HepG2 (cell line): ENCODE data around the gene RITA1. TPM values are rescaled to one million over a fixed set of nuclear protein-coding genes. Genes with fewer than 3 reads are reported as not detected.

ENCODE experiments used
- BCL6 ChIP-seq: IDR thresholded peaks from 2 replicates; pipeline ENCODE4 v1.6.1; 2016; ENCODE audit warnings: missing genetic modification reagents, missing compliant biosample characterization
- BRD4 ChIP-seq: sonication (generic); formaldehyde crosslinking; IDR thresholded peaks from 2 replicates; pipeline ENCODE4 v1.4.0; 2020; ENCODE audit warnings: missing genetic modification reagents
- HIVEP1 ChIP-seq: sonication (generic); formaldehyde crosslinking; IDR thresholded peaks from 2 replicates; pipeline ENCODE4 v1.4.0; 2020; ENCODE audit warnings: mild to moderate bottlenecking, missing genetic modification reagents
- HMGXB3 ChIP-seq: sonication (generic); formaldehyde crosslinking; IDR thresholded peaks from 2 replicates; pipeline ENCODE4 v1.4.0; 2020; ENCODE audit warnings: missing genetic modification reagents, borderline replicate concordance
- HOMEZ ChIP-seq: IDR thresholded peaks from 2 replicates; pipeline ENCODE4 v1.6.1; 2016; ENCODE audit warnings: low read depth
- NCOR1 ChIP-seq: fragments of 200-600 bp; sonication (generic); IDR thresholded peaks from 2 replicates; pipeline ENCODE4 v1.7.0; 2017; ENCODE audit warnings: antibody characterized with exemption, low read length, borderline replicate concordance
- POGK ChIP-seq: sonication (generic); formaldehyde crosslinking; conservative IDR thresholded peaks from 2 replicates; pipeline ENCODE4 v1.8.0; 2022; ENCODE audit warnings: mild to moderate bottlenecking, moderate library complexity, missing genetic modification reagents
- SKI ChIP-seq: fragments of 450-650 bp; IDR thresholded peaks from one replicate; pipeline ENCODE4 v1.6.1; 2018; ENCODE audit warnings: mild to moderate bottlenecking; ENCODE audit not compliant: partially characterized antibody
- ZNF124 ChIP-seq: sonication (generic); formaldehyde crosslinking; IDR thresholded peaks from 2 replicates; pipeline ENCODE4 v1.4.0; 2020; ENCODE audit warnings: missing genetic modification reagents
- ZNF281 ChIP-seq: sonication (generic); formaldehyde crosslinking; IDR thresholded peaks from 2 replicates; pipeline ENCODE4 v1.4.0; 2020; ENCODE audit warnings: missing genetic modification reagents, borderline replicate concordance
- ZNF292 ChIP-seq: sonication (generic); formaldehyde crosslinking; IDR thresholded peaks from 2 replicates; pipeline ENCODE4 v1.8.1; 2022; ENCODE audit warnings: mild to moderate bottlenecking, low read depth, missing genetic modification reagents, borderline replicate concordance
- ZNF546 ChIP-seq: sonication (generic); formaldehyde crosslinking; conservative IDR thresholded peaks from 2 replicates; pipeline ENCODE4 v1.8.1; 2023; ENCODE audit warnings: mild to moderate bottlenecking, missing genetic modification reagents
- ZNF614 ChIP-seq: IDR thresholded peaks from 2 replicates; pipeline ENCODE4 v1.6.1; 2018; ENCODE audit warnings: missing biosample characterization, missing genetic modification reagents, inconsistent platforms, borderline replicate concordance
- ZNF674 ChIP-seq: sonication (generic); formaldehyde crosslinking; IDR thresholded peaks from 2 replicates; pipeline ENCODE4 v1.5.0; 2020; ENCODE audit warnings: low read depth, mild to moderate bottlenecking, missing genetic modification reagents
- ZNF772 ChIP-seq: sonication (generic); formaldehyde crosslinking; IDR thresholded peaks from 2 replicates; pipeline ENCODE4 v1.5.0; 2020; ENCODE audit warnings: mild to moderate bottlenecking, missing genetic modification reagents
- ZZZ3 ChIP-seq: sonication (generic); formaldehyde crosslinking; IDR thresholded peaks from 2 replicates; pipeline ENCODE4 v1.4.0; 2020; ENCODE audit warnings: missing genetic modification reagents, mild to moderate bottlenecking, borderline replicate concordance
- polyA plus RNA-seq, 8 experiments: library from polyadenylated mRNA; depleted of rRNA in 3 of 8; stranded (reverse) in 7 of 8; unstranded in 1 of 8; fragments of >200 nt; fragmentation: Illumina TruSeq in 4 of 8; extraction: Trizol in 4 of 8; gene quantifications; 2 replicates each; pipeline versions ENCODE4 v1.2.1 to v1.2.3, GENCODE V29; 2011 to 2016; ENCODE audit warnings: low read depth in 4 of 8, missing spikeins in 1 of 8, mixed read lengths in 1 of 8; ENCODE audit not compliant: insufficient read depth in 1 of 8
- total RNA-seq, 5 experiments: library from RNA; depleted of rRNA; stranded (reverse); fragments of >200 nt; fragmentation: Illumina TruSeq; extraction: Trizol; gene quantifications; 2 replicates each; pipeline ENCODE4 v1.2.3, GENCODE V29; 2016; ENCODE audit warnings: low read depth in 1 of 5

Gene RITA1
- total and polyA plus RNA-seq, 2 of the 13 experiments (the other 11 are each of a cell fraction or from before 2014, with no cell fraction given) = 12.4 to 28.9 TPM

- TF ChIP-seq BCL6 (CRISPR knock-in tag) = peak; percentile 36; the same call in 1 of the 2 replicates
- no peak for TF ChIP-seq HMGXB3 (CRISPR knock-in tag)
- TF ChIP-seq SKI = peak; percentile 24
- peak; percentile 86; the same call in 1 of the 2 replicates for TF ChIP-seq POGK (CRISPR knock-in tag)
- peak; percentile 16; the same call in 1 of the 2 replicates for TF ChIP-seq ZNF281 (CRISPR knock-in tag)
- no peak for TF ChIP-seq ZNF674
- TF ChIP-seq ZNF124 = no peak
- peak; percentile 82; the same call in 1 of the 2 replicates for TF ChIP-seq HIVEP1
- peak; percentile 73 for TF ChIP-seq ZNF292 (CRISPR knock-in tag)
- no peak; the same call in 1 of the 2 replicates for TF ChIP-seq ZNF772 (CRISPR knock-in tag)
- TF ChIP-seq BRD4 (CRISPR knock-in tag) = peak; percentile 76; the same call in 1 of the 2 replicates
- TF ChIP-seq HOMEZ = peak; percentile 69; the same call in 1 of the 2 replicates
- peak; percentile 87 for TF ChIP-seq ZZZ3 (CRISPR knock-in tag)
- TF ChIP-seq ZNF546 (CRISPR knock-in tag) = 0 out of 2 replicates have a peak, but pooled peaks have one; percentile 19
- TF ChIP-seq NCOR1 = no peak
- TF ChIP-seq ZNF614 = no peak
Measured at GRCh38 chr12:113185180-113186032, at the start of gene RITA1, which contains the start of gene DDX54 (continued).
